Right lobe of liver (tissue), 4 donors: Measurements from ENCODE around the gene CHST1.

Experiments
- POLR2A ChIP-seq: fragments of 450-650 bp; IDR thresholded peaks from one replicate; pipeline ENCODE4 v1.6.1; 2017; ENCODE audit warnings: antibody characterized with exemption, mild to moderate bottlenecking
- TF ChIP-seq, protein P1 (sequence below), 4 donors: fragments of 200-600 bp in 3 of 4; fragments of 450-650 bp in 1 of 4; IDR thresholded peaks; one replicate each; pipeline versions ENCODE4 v1.5.1 to v1.8.0; 2016 to 2022; ENCODE audit warnings: antibody characterized with exemption in 4 of 4, mild to moderate bottlenecking in 2 of 4
- donor health status: DM: no; HTN: no; CAD: no.
- donor health status: DM: no; HTN: no; CAD: no.
- donor health status: DM: no; HTN: yes; CAD: no.

DNA sequence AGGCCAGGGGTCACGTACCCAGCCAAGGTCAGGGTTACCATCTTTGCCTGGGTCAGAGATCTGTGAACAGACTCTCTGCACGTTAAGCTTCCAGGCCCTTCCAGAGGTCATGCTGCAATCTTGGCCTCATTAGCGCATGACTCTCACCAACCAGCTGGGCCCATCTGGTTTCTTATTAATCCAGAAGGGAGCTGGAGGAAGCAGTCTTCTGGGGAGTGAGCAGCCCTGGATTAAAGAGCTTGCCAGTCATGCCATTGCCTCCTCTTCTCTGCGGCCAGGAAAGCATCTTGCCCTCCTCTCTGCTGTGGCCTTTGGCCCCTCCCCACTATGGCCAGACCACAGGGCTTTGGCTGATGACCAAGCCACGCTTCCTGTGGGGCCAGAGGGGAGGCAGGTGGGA lies 57.4 kb downstream of the CHST1 start:
- no peak for TF ChIP-seq POLR2A
- TF ChIP-seq, protein P1, sequence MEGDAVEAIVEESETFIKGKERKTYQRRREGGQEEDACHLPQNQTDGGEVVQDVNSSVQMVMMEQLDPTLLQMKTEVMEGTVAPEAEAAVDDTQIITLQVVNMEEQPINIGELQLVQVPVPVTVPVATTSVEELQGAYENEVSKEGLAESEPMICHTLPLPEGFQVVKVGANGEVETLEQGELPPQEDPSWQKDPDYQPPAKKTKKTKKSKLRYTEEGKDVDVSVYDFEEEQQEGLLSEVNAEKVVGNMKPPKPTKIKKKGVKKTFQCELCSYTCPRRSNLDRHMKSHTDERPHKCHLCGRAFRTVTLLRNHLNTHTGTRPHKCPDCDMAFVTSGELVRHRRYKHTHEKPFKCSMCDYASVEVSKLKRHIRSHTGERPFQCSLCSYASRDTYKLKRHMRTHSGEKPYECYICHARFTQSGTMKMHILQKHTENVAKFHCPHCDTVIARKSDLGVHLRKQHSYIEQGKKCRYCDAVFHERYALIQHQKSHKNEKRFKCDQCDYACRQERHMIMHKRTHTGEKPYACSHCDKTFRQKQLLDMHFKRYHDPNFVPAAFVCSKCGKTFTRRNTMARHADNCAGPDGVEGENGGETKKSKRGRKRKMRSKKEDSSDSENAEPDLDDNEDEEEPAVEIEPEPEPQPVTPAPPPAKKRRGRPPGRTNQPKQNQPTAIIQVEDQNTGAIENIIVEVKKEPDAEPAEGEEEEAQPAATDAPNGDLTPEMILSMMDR (IDR thresholded peaks at IDR 0.05) = no peak
